CD4-positive, alpha-beta T cell (primary cell): ENCODE data around the gene TLCD2. TPM values are rescaled to one million over a fixed set of nuclear protein-coding genes. Genes with fewer than 3 reads are reported as not detected.

Experiments
- ATAC-seq: fragments of 200-7000 bp; cut with Tn5 transposase; one replicate; pipeline ENCODE4 v1.10.0; 2022; ENCODE audit warnings: mild to moderate bottlenecking; ENCODE audit not compliant: poor library complexity
- CTCF ChIA-PET: fragments of 350-600 bp; sonication (Branson Sonifier 250); formaldehyde crosslinking; loops from one replicate; lab custom pipeline; 2021; ENCODE audit warnings: antibody characterized with exemption, inconsistent platforms; lab: Charles Lee
- POLR2A ChIA-PET: fragments of 350-600 bp; sonication (Branson Sonifier 250); formaldehyde crosslinking; loops from one replicate; lab custom pipeline; 2021; ENCODE audit warnings: antibody characterized with exemption, inconsistent platforms; lab: Charles Lee
- DNase-seq, 14 experiments: peaks; one replicate each; pipeline ENCODE4 v3.0.0-alpha.2; 2013 to 2020; ENCODE audit warnings: mixed read lengths in 2 of 14
- H3K27ac ChIP-seq, 2 donors: one replicate each; pipeline versions ENCODE4 v1.5.1 to v1.7.0; 2013; ENCODE audit warnings: low read length in 2 of 2, low read depth in 1 of 2, mild to moderate bottlenecking in 1 of 2
- H3K27me3 ChIP-seq, 2 experiments: 1 replicate in 1 of 2; 2 replicates in 1 of 2; pipeline versions ENCODE4 v1.6.1 to v1.7.0; 2013; ENCODE audit warnings: low read length in 2 of 2, control low read depth in 1 of 2, mild to moderate bottlenecking in 1 of 2, moderate library complexity in 1 of 2; ENCODE audit not compliant: insufficient read depth in 2 of 2, control insufficient read depth in 1 of 2
- H3K36me3 ChIP-seq: one replicate; pipeline ENCODE4 v1.6.1; 2013; ENCODE audit warnings: low read length, control low read depth; ENCODE audit not compliant: insufficient read depth
- H3K4me1 ChIP-seq: one replicate; pipeline ENCODE4 v1.6.1; 2013; ENCODE audit warnings: low read length, control low read depth; ENCODE audit not compliant: insufficient read depth
- H3K4me3 ChIP-seq: one replicate; pipeline ENCODE4 v1.5.1; 2013; ENCODE audit warnings: mild to moderate bottlenecking, low read length, moderate library complexity
- H3K9me3 ChIP-seq, 2 experiments: 1 replicate in 1 of 2; 2 replicates in 1 of 2; pipeline versions ENCODE4 v1.6.1 to v1.7.0; 2013; ENCODE audit warnings: low read length in 2 of 2, mild to moderate bottlenecking in 2 of 2, control low read depth in 1 of 2, moderate library complexity in 1 of 2; ENCODE audit not compliant: control insufficient read depth in 1 of 2, insufficient read depth in 1 of 2
- H3K27ac Mint-ChIP-seq: one replicate; pipeline ENCODE4 v1.8.0; 2020; ENCODE audit warnings: mixed read lengths
- H3K27me3 Mint-ChIP-seq: one replicate; pipeline ENCODE4 v1.8.0; 2021; ENCODE audit warnings: mixed read lengths
- H3K36me3 Mint-ChIP-seq: one replicate; pipeline ENCODE4 v1.8.0; 2021; ENCODE audit warnings: low read depth, mixed read lengths
- H3K4me1 Mint-ChIP-seq: one replicate; pipeline ENCODE4 v1.8.0; 2021; ENCODE audit warnings: low read depth, mixed read lengths
- H3K4me3 Mint-ChIP-seq: one replicate; pipeline ENCODE4 v1.8.0; 2020; ENCODE audit warnings: mild to moderate bottlenecking, mixed read lengths
- H3K9me3 Mint-ChIP-seq: one replicate; pipeline ENCODE4 v1.8.0; 2020; ENCODE audit warnings: mixed read lengths
- intact Hi-C, 2 experiments: fragments of 100-400 bp; cut with DNase I in 1 of 2; cut with micrococcal nuclease in 1 of 2; formaldehyde crosslinking; loops; one replicate each; pipeline versions ENCODE4 v1.15.1 to v1.9.0; 2023 to 2025; cut with DNase I, micrococcal nuclease
- total RNA-seq, 174 experiments: library from RNA in 2 of 174; stranded (reverse) in 2 of 174; gene quantifications; one replicate each; pipeline ENCODE4 v1.2.3 and lab custom pipeline; 2021 to 2026
- TF ChIP-seq, protein P1 (sequence below): fragments of 200-600 bp; IDR thresholded peaks from one replicate; pipeline ENCODE4 v1.8.0; 2022; ENCODE audit warnings: antibody characterized with exemption, mild to moderate bottlenecking

TLCD2 gene
- total RNA-seq, 2 experiments from 2014 or later, result 0.19 to 0.34 TPM

GRCh38 chr17:1729966-1730325 is 19.8 kb upstream of the TLCD2 start:
- Histone ChIP-seq H3K9me3 (no peaks in the 10 kb centered on the region), H3K27ac (no peak overlapping the region), H3K4me3 (no peak overlapping the region), H3K27me3 (no peaks in the 10 kb centered on the region), H3K36me3 (peaks cover 66% of the 10 kb centered on the region), H3K4me1 (peaks cover 51% of the 10 kb centered on the region)
- ATAC-seq (no peak), DNase-seq (no peak)
- CTCF ChIA-PET, result no interaction called here
- Mint-ChIP-seq H3K9me3 (no peaks in the 10 kb centered on the region), H3K27ac (peak overlapping the region; percentile 62), H3K36me3 (peaks cover 38% of the 10 kb centered on the region), H3K4me1 (peaks cover 19% of the 10 kb centered on the region), H3K4me3 (no peak overlapping the region), H3K27me3 (no peaks in the 10 kb centered on the region)
- POLR2A ChIA-PET, result no interaction called here
- TF ChIP-seq, protein P1, sequence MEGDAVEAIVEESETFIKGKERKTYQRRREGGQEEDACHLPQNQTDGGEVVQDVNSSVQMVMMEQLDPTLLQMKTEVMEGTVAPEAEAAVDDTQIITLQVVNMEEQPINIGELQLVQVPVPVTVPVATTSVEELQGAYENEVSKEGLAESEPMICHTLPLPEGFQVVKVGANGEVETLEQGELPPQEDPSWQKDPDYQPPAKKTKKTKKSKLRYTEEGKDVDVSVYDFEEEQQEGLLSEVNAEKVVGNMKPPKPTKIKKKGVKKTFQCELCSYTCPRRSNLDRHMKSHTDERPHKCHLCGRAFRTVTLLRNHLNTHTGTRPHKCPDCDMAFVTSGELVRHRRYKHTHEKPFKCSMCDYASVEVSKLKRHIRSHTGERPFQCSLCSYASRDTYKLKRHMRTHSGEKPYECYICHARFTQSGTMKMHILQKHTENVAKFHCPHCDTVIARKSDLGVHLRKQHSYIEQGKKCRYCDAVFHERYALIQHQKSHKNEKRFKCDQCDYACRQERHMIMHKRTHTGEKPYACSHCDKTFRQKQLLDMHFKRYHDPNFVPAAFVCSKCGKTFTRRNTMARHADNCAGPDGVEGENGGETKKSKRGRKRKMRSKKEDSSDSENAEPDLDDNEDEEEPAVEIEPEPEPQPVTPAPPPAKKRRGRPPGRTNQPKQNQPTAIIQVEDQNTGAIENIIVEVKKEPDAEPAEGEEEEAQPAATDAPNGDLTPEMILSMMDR, result no peak
- intact Hi-C loops, result loop anchor here in 1 of 2 experiments (10.0 kb wide), 1 partner anchor 555 kb away; no protein-coding TSS in a partner anchor

GRCh38 chr17:1727876-1728630 is 17.9 kb upstream of the TLCD2 start:
- H3K4me1 ChIP-seq, result peaks cover 66% of the 10 kb centered on the region
- no peak for ATAC-seq
- H3K27ac ChIP-seq, result no peak overlapping the region
- H3K36me3 Mint-ChIP-seq, result peaks cover 37% of the 10 kb centered on the region
- no peaks in the 10 kb centered on the region for H3K27me3 Mint-ChIP-seq
- H3K4me1 Mint-ChIP-seq, result peaks cover 24% of the 10 kb centered on the region
- CTCF ChIA-PET, result no interaction called here
- intact Hi-C loops, result loop anchor here in 1 of 2 experiments (10.0 kb wide), 1 partner anchor 557 kb away; no protein-coding TSS in a partner anchor
- POLR2A ChIA-PET, result interaction anchor here (1.2 to 2.9 kb wide), 2 partner anchors 36 to 101 kb away, joined by 3 to 8 read pairs; partner anchors contain the start of gene SMYD4
- peaks cover 50% of the 10 kb centered on the region for H3K36me3 ChIP-seq
- peak overlapping the region; percentile 38 for H3K4me3 Mint-ChIP-seq
- DNase-seq, result peak in 1 of 14 experiments; percentile 14
- H3K27ac Mint-ChIP-seq, result no peak overlapping the region
- TF ChIP-seq, protein P1, result no peak
- no peaks in the 10 kb centered on the region for H3K27me3 ChIP-seq
- H3K9me3 ChIP-seq, result no peaks in the 10 kb centered on the region
- H3K9me3 Mint-ChIP-seq, result no peaks in the 10 kb centered on the region
- no peak overlapping the region for H3K4me3 ChIP-seq

DNA sequence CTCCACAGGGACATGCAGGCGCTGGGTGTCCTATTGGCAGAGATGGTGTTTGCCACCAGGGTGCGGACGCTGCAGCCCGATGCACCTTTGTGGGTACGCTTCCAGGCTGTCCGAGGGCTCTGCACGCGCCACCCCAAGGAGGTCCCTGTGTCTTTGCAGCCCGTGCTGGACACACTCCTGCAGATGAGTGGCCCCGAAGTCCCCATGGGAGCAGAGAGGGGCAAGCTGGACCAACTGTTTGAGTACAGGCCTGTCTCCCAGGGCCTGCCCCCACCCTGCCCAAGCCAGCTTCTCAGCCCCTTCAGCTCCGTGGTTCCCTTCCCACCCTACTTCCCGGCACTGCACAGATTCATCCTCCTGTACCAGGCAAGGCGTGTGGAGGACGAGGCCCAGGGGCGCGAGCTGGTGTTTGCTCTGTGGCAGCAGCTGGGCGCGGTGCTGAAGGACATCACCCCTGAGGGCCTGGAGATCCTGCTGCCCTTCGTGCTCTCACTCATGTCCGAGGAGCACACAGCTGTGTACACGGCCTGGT is 17.1 kb upstream of the TLCD2 start:
- Histone ChIP-seq H3K36me3 (peaks cover 45% of the 10 kb centered on the region), H3K9me3 (no peaks in the 10 kb centered on the region), H3K27ac (no peak overlapping the region), H3K4me1 (peaks cover 73% of the 10 kb centered on the region), H3K27me3 (no peaks in the 10 kb centered on the region), H3K4me3 (no peak overlapping the region)
- TF ChIP-seq, protein P1, result no peak
- DNase-seq (peak in 1 of 14 experiments; percentile 18), ATAC-seq (no peak)
- CTCF ChIA-PET, result interaction anchor here (1.1 kb wide), 1 partner anchor 15 kb away, joined by 3 read pairs; the partner anchor contains the start of gene SERPINF2
- H3K27me3 Mint-ChIP-seq, result no peaks in the 10 kb centered on the region
- no peaks in the 10 kb centered on the region for H3K9me3 Mint-ChIP-seq
- H3K4me1 Mint-ChIP-seq, result peaks cover 29% of the 10 kb centered on the region
- POLR2A ChIA-PET, result interaction anchor here (0.8 to 2.9 kb wide), 3 partner anchors 11 to 43 kb away, joined by 3 to 8 read pairs (median 4); no protein-coding TSS in a partner anchor
- no peak overlapping the region for H3K4me3 Mint-ChIP-seq
- intact Hi-C loops, result loop anchor here in 1 of 2 experiments (10.0 kb wide), 1 partner anchor 557 kb away; no protein-coding TSS in a partner anchor
- H3K36me3 Mint-ChIP-seq, result peaks cover 33% of the 10 kb centered on the region
- no peak overlapping the region for H3K27ac Mint-ChIP-seq
